ENCODE results near the gene ALDH8A1.

Gene ALDH8A1

GRCh38 chr6:134974370-134974769, 24.5 kb upstream of the ALDH8A1 start:
- no peaks in the 10 kb centered on the region for H3K9me3 ChIP-seq (ENCODE audit: low read length)
- no peak overlapping the region for H3K4me3 ChIP-seq (ENCODE audit: low read depth, low read length, poor library complexity, severe bottlenecking)
- peaks cover 60% of the 10 kb centered on the region for H3K36me3 ChIP-seq (ENCODE audit: insufficient read depth, low read length)
- H3K27me3 ChIP-seq (ENCODE audit: insufficient read depth, low read length): no peaks in the 10 kb centered on the region
- TF ChIP-seq EZH2 (IDR thresholded peaks at IDR 0.05; ENCODE audit: borderline replicate concordance, low read length) (no peak), CTCF (IDR thresholded peaks at IDR 0.05; ENCODE audit: low read length) (no peak)
- H3K4me1 ChIP-seq (ENCODE audit: insufficient read depth, low read length, severe bottlenecking): no peaks in the 10 kb centered on the region
- no peak overlapping the region for H2AFZ ChIP-seq (ENCODE audit: low read length)
- H4K20me1 ChIP-seq (ENCODE audit: insufficient read depth, low read length): no peaks in the 10 kb centered on the region
- no peak overlapping the region for H3K4me2 ChIP-seq (ENCODE audit: low read length)
- no peaks in the 10 kb centered on the region for H3K79me2 ChIP-seq (ENCODE audit: insufficient read depth, low read length)
- no peak overlapping the region for H3K9ac ChIP-seq (ENCODE audit: low read length)
- no peak overlapping the region for H3K27ac ChIP-seq (ENCODE audit: low read depth, low read length, poor library complexity, severe bottlenecking)
- no peaks in the 10 kb centered on the region for H3F3A ChIP-seq (ENCODE audit: insufficient read depth, low read length)
- no peaks in the 10 kb centered on the region for H3K9me2 ChIP-seq (ENCODE audit: low read depth, low read length)

DNA sequence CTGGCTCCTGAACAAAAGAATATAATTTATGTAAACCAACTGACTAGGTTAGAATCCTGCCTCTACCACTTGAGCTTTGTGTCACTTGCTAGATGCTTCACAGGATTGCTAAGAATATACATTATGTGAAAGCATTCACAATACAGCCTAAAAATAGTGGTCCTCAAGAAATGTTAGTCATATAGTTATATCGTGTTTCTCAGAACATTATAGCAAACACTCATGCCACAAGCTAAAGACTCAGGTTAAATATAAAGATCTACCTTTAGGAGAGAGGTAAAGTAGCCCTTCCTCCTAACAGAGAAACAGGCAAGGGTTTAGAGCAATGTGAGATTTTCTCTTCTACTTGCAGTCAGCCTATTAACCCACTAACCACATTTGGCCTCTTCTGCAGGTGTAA, 17.8 kb upstream of the ALDH8A1 start:
- H3K27me3 ChIP-seq (ENCODE audit: insufficient read depth, low read length): no peaks in the 10 kb centered on the region
- no peaks in the 10 kb centered on the region; the same call in 1 of the 2 replicates for H3F3A ChIP-seq (ENCODE audit: insufficient read depth, low read length)
- no peaks in the 10 kb centered on the region for H3K4me1 ChIP-seq (ENCODE audit: insufficient read depth, low read length, severe bottlenecking)
- H3K27ac ChIP-seq (ENCODE audit: low read depth, low read length, poor library complexity, severe bottlenecking): no peak overlapping the region
- H3K36me3 ChIP-seq (ENCODE audit: insufficient read depth, low read length): peaks cover 50% of the 10 kb centered on the region
- no peaks in the 10 kb centered on the region for H3K9me2 ChIP-seq (ENCODE audit: low read depth, low read length)
- no peaks in the 10 kb centered on the region for H4K20me1 ChIP-seq (ENCODE audit: insufficient read depth, low read length)
- TF ChIP-seq EZH2 (IDR thresholded peaks at IDR 0.05; ENCODE audit: borderline replicate concordance, low read length): no peak
- TF ChIP-seq CTCF (IDR thresholded peaks at IDR 0.05; ENCODE audit: low read length): no peak
- no peak overlapping the region for H3K4me3 ChIP-seq (ENCODE audit: low read depth, low read length, poor library complexity, severe bottlenecking)
- H3K9ac ChIP-seq (ENCODE audit: low read length): no peak overlapping the region
- no peak overlapping the region for H2AFZ ChIP-seq (ENCODE audit: low read length)
- no peaks in the 10 kb centered on the region for H3K79me2 ChIP-seq (ENCODE audit: insufficient read depth, low read length)
- no peak overlapping the region for H3K4me2 ChIP-seq (ENCODE audit: low read length)
- no peaks in the 10 kb centered on the region for H3K9me3 ChIP-seq (ENCODE audit: low read length)

GRCh38 chr6:134964451-134965203, 14.7 kb upstream of the ALDH8A1 start:
- Histone ChIP-seq H4K20me1 (ENCODE audit: insufficient read depth, low read length) (no peaks in the 10 kb centered on the region), H3K79me2 (ENCODE audit: insufficient read depth, low read length) (no peaks in the 10 kb centered on the region), H2AFZ (ENCODE audit: low read length) (no peak overlapping the region), H3K9me3 (ENCODE audit: low read length) (peaks cover 3% of the 10 kb centered on the region; the same call in 1 of the 2 replicates), H3K36me3 (ENCODE audit: insufficient read depth, low read length) (peaks cover 64% of the 10 kb centered on the region), H3K9ac (ENCODE audit: low read length) (no peak overlapping the region), H3K9me2 (ENCODE audit: low read depth, low read length) (no peaks in the 10 kb centered on the region), H3K27me3 (ENCODE audit: insufficient read depth, low read length) (no peaks in the 10 kb centered on the region), H3K4me3 (ENCODE audit: low read depth, low read length, poor library complexity, severe bottlenecking) (no peak overlapping the region), H3K27ac (ENCODE audit: low read depth, low read length, poor library complexity, severe bottlenecking) (no peak overlapping the region), H3K4me1 (ENCODE audit: insufficient read depth, low read length, severe bottlenecking) (no peaks in the 10 kb centered on the region), H3F3A (ENCODE audit: insufficient read depth, low read length) (no peaks in the 10 kb centered on the region; the same call in 1 of the 2 replicates), H3K4me2 (ENCODE audit: low read length) (no peak overlapping the region)
- TF ChIP-seq EZH2 (IDR thresholded peaks at IDR 0.05; ENCODE audit: borderline replicate concordance, low read length) (no peak), CTCF (IDR thresholded peaks at IDR 0.05; ENCODE audit: low read length) (no peak)
